Parathyroid adenoma (tissue), 2 donors: ENCODE measurements around the gene PAN2.
"Not testable (repeated sequence)": the region's sequence is repeated elsewhere in the genome, so short reads cannot be mapped to it uniquely, and the experiment has no call there.

Source experiments
- H2AFZ ChIP-seq: fragments of 300-600 bp; sonication (generic); one replicate; pipeline ENCODE4 v1.7.0; 2017; ENCODE audit warnings: antibody characterized with exemption, mild to moderate bottlenecking
- H3K27ac ChIP-seq: fragments of 300-600 bp; sonication (generic); one replicate; pipeline ENCODE4 v1.7.0; 2017
- H3K27me3 ChIP-seq: fragments of 300-600 bp; sonication (generic); one replicate; pipeline ENCODE4 v1.7.0; 2017; ENCODE audit warnings: low read length; ENCODE audit not compliant: control insufficient read depth, insufficient read depth
- H3K36me3 ChIP-seq: fragments of 300-600 bp; sonication (generic); one replicate; pipeline ENCODE4 v1.7.0; 2017; ENCODE audit warnings: low read length; ENCODE audit not compliant: control insufficient read depth, insufficient read depth
- H3K4me1 ChIP-seq: fragments of 300-600 bp; sonication (generic); one replicate; pipeline ENCODE4 v1.7.0; 2017; ENCODE audit warnings: control low read depth
- H3K4me2 ChIP-seq: fragments of 300-600 bp; sonication (generic); one replicate; pipeline ENCODE4 v1.7.0; 2017; ENCODE audit warnings: low read length
- H3K4me3 ChIP-seq: fragments of 300-600 bp; sonication (generic); one replicate; pipeline ENCODE4 v1.7.0; 2017; ENCODE audit warnings: low read depth, low read length
- H3K79me2 ChIP-seq: fragments of 300-600 bp; sonication (generic); one replicate; pipeline ENCODE4 v1.7.0; 2017; ENCODE audit warnings: control low read depth
- H3K9ac ChIP-seq: fragments of 300-600 bp; sonication (generic); one replicate; pipeline ENCODE4 v1.7.0; 2017; ENCODE audit warnings: mild to moderate bottlenecking
- H3K9me3 ChIP-seq: fragments of 300-600 bp; sonication (generic); one replicate; pipeline ENCODE4 v1.7.0; 2017; ENCODE audit warnings: low read length; ENCODE audit not compliant: control insufficient read depth
- CTCF ChIP-seq: fragments of 300-600 bp; sonication (generic); IDR thresholded peaks from one replicate; pipeline ENCODE4 v1.7.0; 2017; ENCODE audit warnings: antibody characterized with exemption, mild to moderate bottlenecking
- donor health status: primary hyperparathyroidism.

Gene PAN2

GRCh38 chr12:56330936-56331490, 2.8 kb downstream of the PAN2 start:
- Histone ChIP-seq H3K27me3 (no peaks in the 10 kb centered on the region), H3K4me2 (no peak overlapping the region), H3K9me3 (no peaks in the 10 kb centered on the region), H3K36me3 (no peaks in the 10 kb centered on the region), H3K79me2 (peaks cover 12% of the 10 kb centered on the region), H3K4me3 (no peak overlapping the region), H3K27ac (no peak overlapping the region), H3K9ac (no peak overlapping the region), H2AFZ (no peak overlapping the region), H3K4me1 (peaks cover 12% of the 10 kb centered on the region)
- no peak for TF ChIP-seq CTCF

- Histone ChIP-seq H3K4me1 (no peaks in the 10 kb centered on the region), H3K36me3 (no peaks in the 10 kb centered on the region)
Measured at GRCh38 chr12:56326533-56326932, 7.3 kb downstream of the PAN2 start.

GRCh38 chr12:56326126-56326525, 7.7 kb downstream of the PAN2 start:
- Histone ChIP-seq H3K4me1 (no peaks in the 10 kb centered on the region), H3K9ac (no peak overlapping the region), H3K4me3 (no peak overlapping the region), H3K79me2 (peaks cover 8% of the 10 kb centered on the region), H3K9me3 (no peaks in the 10 kb centered on the region), H3K27me3 (no peaks in the 10 kb centered on the region), H3K4me2 (no peak overlapping the region), H3K27ac (no peak overlapping the region), H2AFZ (no peak overlapping the region), H3K36me3 (no peaks in the 10 kb centered on the region)
- TF ChIP-seq CTCF = no peak

More at GRCh38 chr12:56326533-56326932, 7.3 kb downstream of the PAN2 start:
- Histone ChIP-seq H3K27me3 (no peaks in the 10 kb centered on the region), H3K4me3 (no peak overlapping the region), H3K27ac (no peak overlapping the region), H2AFZ (no peak overlapping the region), H3K79me2 (peaks cover 8% of the 10 kb centered on the region), H3K9me3 (no peaks in the 10 kb centered on the region), H3K9ac (no peak overlapping the region), H3K4me2 (no peak overlapping the region)
- TF ChIP-seq CTCF = no peak

- Histone ChIP-seq H3K4me2 (no peak overlapping the region), H3K27me3 (no peaks in the 10 kb centered on the region), H3K79me2 (peaks cover 8% of the 10 kb centered on the region), H2AFZ (no peak overlapping the region), H3K9me3 (no peaks in the 10 kb centered on the region), H3K36me3 (no peaks in the 10 kb centered on the region), H3K4me1 (no peaks in the 10 kb centered on the region), H3K9ac (no peak overlapping the region), H3K27ac (no peak overlapping the region), H3K4me3 (no peak overlapping the region)
- no peak for TF ChIP-seq CTCF
Measured at GRCh38 chr12:56324206-56324605, 9.6 kb downstream of the PAN2 start.

GRCh38 chr12:56321610-56322009, 12.2 kb downstream of the PAN2 start:
- H3K4me3 ChIP-seq, H3K9me3 ChIP-seq, H3K4me2 ChIP-seq, H3K4me1 ChIP-seq, H3K27ac ChIP-seq, H3K79me2 ChIP-seq, H2AFZ ChIP-seq, H3K27me3 ChIP-seq, H3K36me3 ChIP-seq, H3K9ac ChIP-seq: not testable (repeated sequence)
